NCI-H2081 (cell line): ENCODE measurements around the gene ZFR.
"Not testable (repeated sequence)": the region's sequence is repeated elsewhere in the genome, so short reads cannot be mapped to it uniquely, and the experiment has no call there.

Source experiments
- DNase-seq, 2 experiments: peaks; one replicate each; lab custom pipeline; 2025; lab: John Stamatoyannopoulos, UW

ZFR gene

GRCh38 chr5:32319926-32320543 lies 124.5 kb downstream of the ZFR start:
- no peak for DNase-seq

GRCh38 chr5:32319392-32319791 lies 125.1 kb downstream of the ZFR start:
- no peak for DNase-seq

- DNase-seq: no peak
These were observed 127.5 kb downstream of the ZFR start for GRCh38 chr5:32317041-32317440.

GRCh38 chr5:32315221-32316014 lies 129.1 kb downstream of the ZFR start:
- no peak for DNase-seq

- no peak for DNase-seq
These were observed 129.9 kb downstream of the ZFR start for GRCh38 chr5:32314658-32315057.

- not testable (repeated sequence) for DNase-seq
These were observed 130.4 kb downstream of the ZFR start for GRCh38 chr5:32314152-32314488.

GRCh38 chr5:32312595-32313332 lies 131.8 kb downstream of the ZFR start, which contains the start of gene MTMR12:
MTMR12 (minus strand) TSS chr5:32312939; CDS start chr5:32312838, 101 bp downstream.
- DNase-seq: peak; percentile 100

- peak; percentile 72 to 78 for DNase-seq
These were observed 132.3 kb downstream of the ZFR start for GRCh38 chr5:32312197-32312594.

GRCh38 chr5:32311404-32312196 lies 132.9 kb downstream of the ZFR start:
- DNase-seq: no peak

- no peak for DNase-seq
These were observed 134.8 kb downstream of the ZFR start for GRCh38 chr5:32309761-32310160.

GRCh38 chr5:32308946-32309345 lies 135.6 kb downstream of the ZFR start:
- DNase-seq: no peak

- DNase-seq: no peak
These were observed 136.8 kb downstream of the ZFR start for GRCh38 chr5:32307769-32308194.

GRCh38 chr5:32304622-32305021 lies 139.9 kb downstream of the ZFR start:
- no peak for DNase-seq
